Endothelial cell of umbilical vein (primary cell): ENCODE measurements around the gene NMT2. TPM values are rescaled to one million over a fixed set of nuclear protein-coding genes. Genes with fewer than 3 reads are reported as not detected.
A peak's percentile ranks its signal among the peaks of the same experiment; 100 is the strongest.

Experiments
- BruUV-seq: library from RNA; stranded (reverse); fragments of 400-500 nt; replicated peaks from 2 replicates; lab custom pipeline; 2021; lab: Mats Ljungman, UMichigan
- CTCF ChIA-PET: fragments of 300-600, 350-600 bp; sonication (Branson Sonifier 250); formaldehyde crosslinking; loops from one replicate; lab custom pipeline; 2021; ENCODE audit warnings: antibody characterized with exemption, inconsistent platforms; lab: Charles Lee
- POLR2A ChIA-PET: fragments of 300-600, 350-600 bp; sonication (Branson Sonifier 250); formaldehyde crosslinking; loops from one replicate; lab custom pipeline; 2021; ENCODE audit warnings: antibody characterized with exemption, inconsistent platforms; lab: Charles Lee
- DNase-seq: peaks from one replicate; pipeline ENCODE4 v3.0.0-alpha.2; 2011; ENCODE audit warnings: low read depth, low spot score
- FAIRE-seq: peaks from 2 replicates; lab custom pipeline; 2011; peaks lifted over from hg19 to GRCh38; lab: Jason Lieb, UNC
- H2AFZ ChIP-seq: 2 replicates; pipeline ENCODE4 v1.6.0; 2012; ENCODE audit warnings: low read depth, low read length, control low read depth, inconsistent platforms
- H3K27ac ChIP-seq: 2 replicates; pipeline ENCODE4 v1.5.1; 2011; ENCODE audit warnings: low read depth, mild to moderate bottlenecking, control low read depth, low read length, moderate library complexity; ENCODE audit not compliant: insufficient read depth
- H3K27me3 ChIP-seq, 2 experiments: 2 replicates each; pipeline versions ENCODE4 v1.6.0 to v1.6.1; 2011; ENCODE audit warnings: low read length in 2 of 2, mixed read lengths in 1 of 2; ENCODE audit not compliant: control insufficient read depth in 2 of 2, insufficient read depth in 2 of 2
- H3K36me3 ChIP-seq, 2 experiments: 2 replicates in 1 of 2; 3 replicates in 1 of 2; pipeline ENCODE4 v1.5.1; 2011; ENCODE audit warnings: low read length in 2 of 2, mild to moderate bottlenecking in 1 of 2, moderate library complexity in 1 of 2; ENCODE audit not compliant: control insufficient read depth in 2 of 2, insufficient read depth in 2 of 2; ENCODE audit errors: extremely low read depth in 1 of 2
- H3K4me1 ChIP-seq: 3 replicates; pipeline ENCODE4 v1.5.1; 2011; ENCODE audit warnings: mild to moderate bottlenecking, low read length; ENCODE audit not compliant: control insufficient read depth, insufficient read depth; ENCODE audit errors: extremely low read depth
- H3K4me2 ChIP-seq: 2 replicates; pipeline ENCODE4 v1.6.1; 2011; ENCODE audit warnings: low read length, control low read depth, mixed read lengths; ENCODE audit not compliant: insufficient read depth
- H3K4me3 ChIP-seq, 3 experiments: fragments of 200-600 bp in 1 of 3; sonication (generic), shearing (Covaris generic) in 1 of 3; replicated peaks in 1 of 3; 2 replicates each; pipeline ENCODE4 v1.5.1; 2011 to 2016; ENCODE audit warnings: control low read depth in 3 of 3, low read length in 3 of 3, mild to moderate bottlenecking in 2 of 3, inconsistent platforms in 1 of 3, low read depth in 1 of 3, moderate library complexity in 1 of 3; ENCODE audit not compliant: insufficient read depth in 1 of 3
- H3K79me2 ChIP-seq: 2 replicates; pipeline ENCODE4 v1.6.0; 2012; ENCODE audit warnings: low read length, inconsistent platforms; ENCODE audit not compliant: control insufficient read depth, insufficient read depth
- H3K9ac ChIP-seq: replicated peaks from 2 replicates; pipeline ENCODE3; 2011; ENCODE audit warnings: low read length, control low read depth; ENCODE audit not compliant: insufficient read depth; ENCODE audit errors: extremely low read depth
- H3K9me1 ChIP-seq: replicated peaks from 3 replicates; pipeline ENCODE4 v1.6.0; 2011; ENCODE audit warnings: mild to moderate bottlenecking, low read length; ENCODE audit not compliant: control insufficient read depth, insufficient read depth; ENCODE audit errors: extremely low read depth
- H3K9me3 ChIP-seq: replicated peaks from 2 replicates; pipeline ENCODE4 v1.5.1; 2012; ENCODE audit warnings: low read length, inconsistent platforms; ENCODE audit not compliant: control insufficient read depth, insufficient read depth
- H4K20me1 ChIP-seq: replicated peaks from 2 replicates; pipeline ENCODE3; 2011; ENCODE audit warnings: mild to moderate bottlenecking, low read length; ENCODE audit not compliant: control insufficient read depth, insufficient read depth; ENCODE audit errors: extremely low read depth
- FOS ChIP-seq: IDR thresholded peaks from 2 replicates; pipeline ENCODE4 v1.6.1; 2011; ENCODE audit warnings: mild to moderate bottlenecking, low read length, moderate library complexity, borderline replicate concordance; ENCODE audit not compliant: insufficient read depth
- GATA2 ChIP-seq: IDR thresholded peaks from 2 replicates; pipeline ENCODE4 v1.7.0; 2011; ENCODE audit warnings: low read depth, mild to moderate bottlenecking, moderate library complexity, mixed read lengths, low read length; ENCODE audit not compliant: insufficient read length, insufficient read depth
- JUN ChIP-seq: IDR thresholded peaks from 2 replicates; pipeline ENCODE4 v1.6.1; 2011; ENCODE audit warnings: borderline replicate concordance, low read depth; ENCODE audit not compliant: insufficient read length, insufficient read depth
- POLR2AphosphoS5 ChIP-seq: IDR thresholded peaks from 2 replicates; pipeline ENCODE4 v1.6.1; 2012; ENCODE audit warnings: low read depth, mild to moderate bottlenecking, control low read depth, low read length, moderate library complexity; ENCODE audit not compliant: insufficient read depth
- dilution Hi-C: fragments of 300-500 bp; cut with MboI; formaldehyde crosslinking; loops from one replicate; pipeline ENCODE4 v1.15.0; 2019; ENCODE audit warnings: low sequenced_read_pairs; ENCODE audit not compliant: extremely low pct_ligation_motif_present
- intact Hi-C: fragments of 100-400 bp; cut with micrococcal nuclease; formaldehyde crosslinking; loops from one replicate; pipeline ENCODE4 v1.10.0; 2022
- polyA plus RNA-seq, 4 experiments: library from polyadenylated mRNA; depleted of rRNA in 3 of 4; stranded (reverse) in 3 of 4; unstranded in 1 of 4; fragments of >200 nt; gene quantifications; 2 replicates each; pipeline versions ENCODE4 v1.2.1 to v1.2.3, GENCODE V29; 2011 to 2012; ENCODE audit warnings: missing spikeins in 1 of 4
- total RNA-seq: library from RNA; stranded (reverse); gene quantifications from 2 replicates; pipeline ENCODE4 v1.2.3, GENCODE V29; 2021
- TF ChIP-seq, protein P1 (sequence below), 2 donors: IDR thresholded peaks; 1 replicate in 1 of 2; 2 replicates in 1 of 2; pipeline ENCODE4 v1.5.1; 2011; ENCODE audit warnings: low read length in 2 of 2, mild to moderate bottlenecking in 2 of 2, moderate library complexity in 2 of 2, control low read depth in 1 of 2, inconsistent platforms in 1 of 2, low read depth in 1 of 2; ENCODE audit not compliant: insufficient read depth in 1 of 2; ENCODE audit errors: extremely low read depth in 1 of 2

NMT2 gene
- total and polyA plus RNA-seq, 2 donors (not counting 3 experiments of a cell fraction or from before 2014, with no cell fraction given), result 39.0 to 109 TPM

DNA sequence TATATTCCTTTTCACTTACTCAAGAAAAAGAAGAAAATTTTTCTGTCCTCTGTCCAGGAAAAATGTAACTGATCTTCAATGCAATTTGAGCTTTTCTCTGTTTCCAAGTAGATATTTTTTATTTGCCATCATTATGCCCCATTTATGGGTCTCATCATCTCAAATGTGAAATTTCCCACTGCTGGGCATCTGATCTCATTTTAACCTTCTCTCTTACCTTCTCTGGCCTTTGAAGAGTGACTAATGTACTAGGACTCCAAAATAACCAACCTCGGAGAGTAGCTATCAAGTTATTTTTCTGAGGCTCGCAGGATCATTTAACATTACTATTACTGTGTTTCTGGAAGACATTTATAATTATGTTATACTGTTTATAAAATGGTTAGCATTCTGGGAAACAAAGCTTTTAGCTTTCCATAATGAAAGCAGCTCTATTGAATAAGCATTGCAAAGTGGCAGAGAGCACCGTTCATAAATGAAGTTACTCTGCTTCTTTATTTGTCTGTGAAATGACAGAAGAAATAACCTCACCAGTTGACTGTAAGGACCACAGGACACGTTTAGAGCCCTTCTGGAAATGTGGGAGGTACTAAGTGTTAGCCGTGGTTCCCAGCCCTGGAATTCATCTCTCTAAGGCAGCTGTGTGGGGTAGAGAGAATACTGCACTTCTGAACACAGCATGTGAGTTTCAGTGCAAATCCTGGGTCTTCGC, 33.3 kb upstream of the NMT2 start:
- no peak for TF ChIP-seq GATA2
- peak; percentile 54 for TF ChIP-seq JUN
- peak; percentile 23 for TF ChIP-seq POLR2AphosphoS5
- peak; percentile 49 for TF ChIP-seq FOS
- TF ChIP-seq, protein P1, sequence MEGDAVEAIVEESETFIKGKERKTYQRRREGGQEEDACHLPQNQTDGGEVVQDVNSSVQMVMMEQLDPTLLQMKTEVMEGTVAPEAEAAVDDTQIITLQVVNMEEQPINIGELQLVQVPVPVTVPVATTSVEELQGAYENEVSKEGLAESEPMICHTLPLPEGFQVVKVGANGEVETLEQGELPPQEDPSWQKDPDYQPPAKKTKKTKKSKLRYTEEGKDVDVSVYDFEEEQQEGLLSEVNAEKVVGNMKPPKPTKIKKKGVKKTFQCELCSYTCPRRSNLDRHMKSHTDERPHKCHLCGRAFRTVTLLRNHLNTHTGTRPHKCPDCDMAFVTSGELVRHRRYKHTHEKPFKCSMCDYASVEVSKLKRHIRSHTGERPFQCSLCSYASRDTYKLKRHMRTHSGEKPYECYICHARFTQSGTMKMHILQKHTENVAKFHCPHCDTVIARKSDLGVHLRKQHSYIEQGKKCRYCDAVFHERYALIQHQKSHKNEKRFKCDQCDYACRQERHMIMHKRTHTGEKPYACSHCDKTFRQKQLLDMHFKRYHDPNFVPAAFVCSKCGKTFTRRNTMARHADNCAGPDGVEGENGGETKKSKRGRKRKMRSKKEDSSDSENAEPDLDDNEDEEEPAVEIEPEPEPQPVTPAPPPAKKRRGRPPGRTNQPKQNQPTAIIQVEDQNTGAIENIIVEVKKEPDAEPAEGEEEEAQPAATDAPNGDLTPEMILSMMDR (IDR thresholded peaks at IDR 0.05; ENCODE audit: extremely low read depth in 1 of 2, insufficient read depth in 1 of 2, low read depth in 1 of 2, low read length in 2 of 2), result no peak
- ChIA-PET CTCF (interaction anchor here (1.3 to 1.6 kb wide), 5 partner anchors 15 to 169 kb away, joined by 3 to 15 read pairs (median 5); partner anchors contain the start of genes FAM171A1 and NMT2), POLR2A (interaction anchor here (0.6 to 2.0 kb wide), 3 partner anchors 33 to 75 kb away, joined by 4 to 13 read pairs (median 6); partner anchors contain the start of gene NMT2)
- TSS peak; percentile 17 for BruUV-seq
- FAIRE-seq (peak; percentile 33), DNase-seq (peak; percentile 65)
- H3K9ac ChIP-seq, result peak overlapping the region; percentile 83
- peak overlapping the region; percentile 14 for H2AFZ ChIP-seq
- H3K9me1 ChIP-seq, result no peaks in the 10 kb centered on the region
- H3K9me3 ChIP-seq, result no peaks in the 10 kb centered on the region
- intact Hi-C loops (loop anchor here (5.0 kb wide), 2 partner anchors 46 to 614 kb away; no protein-coding TSS in a partner anchor), dilution Hi-C loops (no loop called here)
- H3K4me3 ChIP-seq, result no peak overlapping the region
- H3K36me3 ChIP-seq, result peaks cover 0 to 2% of the 10 kb centered on the region in 2 experiments
- no peaks in the 10 kb centered on the region for H3K27me3 ChIP-seq
- H3K79me2 ChIP-seq, result no peaks in the 10 kb centered on the region
- H3K4me1 ChIP-seq, result peaks cover 60% of the 10 kb centered on the region
- H3K27ac ChIP-seq, result peak overlapping the region; percentile 97
- no peaks in the 10 kb centered on the region for H4K20me1 ChIP-seq
- peak overlapping the region; percentile 65 for H3K4me2 ChIP-seq
